ENCODE measurements around the gene MCCC1. TPM values are rescaled to one million over a fixed set of nuclear protein-coding genes. Genes with fewer than 3 reads are reported as not detected.

The MCCC1 gene
- total RNA-seq, result 10 to 100 TPM; 19.6 to 21.6 TPM

GRCh38 chr3:183099026-183099837 is at the start of gene MCCC1:
Gene MCCC1, minus strand, starts transcription at chr3:183099496. Its CDS starts 56 bp downstream, at chr3:183099440.

GRCh38 chr3:182980204-182981037 is 118.9 kb downstream of the MCCC1 start, which contains the start of gene DCUN1D1:
Gene DCUN1D1, minus strand, starts transcription at chr3:182980538. Its CDS starts 49 bp downstream, at chr3:182980489.

Other genes with a start within 250 kb of the MCCC1 start
- 10 to 100 TPM; 26.8 to 29.0 TPM for gene DCUN1D1, start 119.0 kb downstream of the MCCC1 start, total RNA-seq
- gene LAMP3, start 63.2 kb upstream of the MCCC1 start, total RNA-seq, result under 1 TPM in 1 of 2 donors, not detected in 1; 0.33 TPM
- gene B3GNT5, start 153.8 kb upstream of the MCCC1 start, total RNA-seq, result 1 to 10 TPM; 3.8 to 6.3 TPM